ENCODE measurements around the gene PAIP2. TPM values are rescaled to one million over a fixed set of nuclear protein-coding genes. Genes with fewer than 3 reads are reported as not detected.

PAIP2 gene
- total RNA-seq, 1 donor, result 47.8 TPM

DNA sequence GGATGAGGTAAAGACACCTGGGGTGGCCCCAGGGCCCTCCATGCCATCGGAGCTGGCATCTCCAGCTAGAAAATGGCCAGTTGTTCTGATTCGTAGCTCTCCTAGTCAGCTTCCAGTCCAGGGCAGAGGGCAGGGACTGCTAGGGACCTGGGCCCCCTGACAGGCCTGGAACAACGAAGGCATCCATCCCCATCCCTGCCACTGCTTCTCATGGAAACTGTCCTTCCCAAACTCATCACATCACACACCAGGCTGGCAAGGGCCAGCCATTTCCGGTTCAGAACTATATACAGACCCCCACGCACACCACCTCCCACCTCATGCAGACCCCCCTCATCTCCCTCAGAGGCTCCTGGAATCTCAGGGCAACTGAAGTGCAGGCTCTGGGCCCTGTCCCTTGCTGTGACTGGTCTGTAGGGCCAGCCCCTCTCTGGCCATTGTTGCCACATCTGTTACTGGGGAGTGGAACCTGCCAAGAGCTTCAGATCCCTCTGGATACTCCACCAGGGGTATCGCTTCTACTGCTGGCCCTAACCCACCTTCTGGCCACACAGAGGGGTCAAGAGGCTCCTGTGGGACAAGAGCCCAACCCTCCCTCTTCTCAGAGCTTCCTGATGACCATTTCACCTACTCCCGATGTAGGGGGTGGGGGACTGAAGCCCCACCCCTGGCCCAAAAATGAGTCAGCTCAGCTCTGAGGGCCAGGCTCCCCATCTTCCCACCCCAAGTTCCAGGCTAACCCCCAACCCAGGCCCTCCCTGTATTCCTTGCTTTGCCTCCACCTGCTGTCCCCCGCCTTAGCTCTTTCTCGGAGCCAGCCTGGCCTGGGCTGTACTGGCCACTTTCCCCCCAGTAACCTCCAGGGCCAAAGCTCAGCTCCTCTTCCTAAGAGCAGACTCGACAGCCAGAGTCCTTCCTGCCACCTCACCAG lies 49.2 kb downstream of the PAIP2 start:
- H3K36me3 ChIP-seq (ENCODE audit: insufficient read depth, low read length), result no peaks in the 10 kb centered on the region
- H4K20me1 ChIP-seq (ENCODE audit: insufficient read depth, low read length), result peaks cover 4% of the 10 kb centered on the region
- no peaks in the 10 kb centered on the region for H3K4me1 ChIP-seq (ENCODE audit: insufficient read depth, low read length)
- H3K9me3 ChIP-seq (ENCODE audit: low read depth, low read length), result no peaks in the 10 kb centered on the region
- H3K27ac ChIP-seq (ENCODE audit: low read depth, low read length), result no peak overlapping the region
- no peak overlapping the region for H3K4me2 ChIP-seq (ENCODE audit: insufficient read depth, low read length)
- no peak overlapping the region for H3K4me3 ChIP-seq (ENCODE audit: insufficient read depth, low read length)
- peak; percentile 88 for DNase-seq (ENCODE audit: insufficient read length, low spot score, missing footprints)
- H3K27me3 ChIP-seq (ENCODE audit: insufficient read depth, low read length), result peaks cover 18% of the 10 kb centered on the region
- no peaks in the 10 kb centered on the region for H3K79me2 ChIP-seq (ENCODE audit: insufficient read depth, low read length)
- peak overlapping the region; percentile 42 for H2AFZ ChIP-seq (ENCODE audit: low read length)
- TF ChIP-seq, protein P1, sequence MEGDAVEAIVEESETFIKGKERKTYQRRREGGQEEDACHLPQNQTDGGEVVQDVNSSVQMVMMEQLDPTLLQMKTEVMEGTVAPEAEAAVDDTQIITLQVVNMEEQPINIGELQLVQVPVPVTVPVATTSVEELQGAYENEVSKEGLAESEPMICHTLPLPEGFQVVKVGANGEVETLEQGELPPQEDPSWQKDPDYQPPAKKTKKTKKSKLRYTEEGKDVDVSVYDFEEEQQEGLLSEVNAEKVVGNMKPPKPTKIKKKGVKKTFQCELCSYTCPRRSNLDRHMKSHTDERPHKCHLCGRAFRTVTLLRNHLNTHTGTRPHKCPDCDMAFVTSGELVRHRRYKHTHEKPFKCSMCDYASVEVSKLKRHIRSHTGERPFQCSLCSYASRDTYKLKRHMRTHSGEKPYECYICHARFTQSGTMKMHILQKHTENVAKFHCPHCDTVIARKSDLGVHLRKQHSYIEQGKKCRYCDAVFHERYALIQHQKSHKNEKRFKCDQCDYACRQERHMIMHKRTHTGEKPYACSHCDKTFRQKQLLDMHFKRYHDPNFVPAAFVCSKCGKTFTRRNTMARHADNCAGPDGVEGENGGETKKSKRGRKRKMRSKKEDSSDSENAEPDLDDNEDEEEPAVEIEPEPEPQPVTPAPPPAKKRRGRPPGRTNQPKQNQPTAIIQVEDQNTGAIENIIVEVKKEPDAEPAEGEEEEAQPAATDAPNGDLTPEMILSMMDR (IDR thresholded peaks at IDR 0.05; ENCODE audit: extremely low read depth, low read depth, low read length), result no peak

DNA sequence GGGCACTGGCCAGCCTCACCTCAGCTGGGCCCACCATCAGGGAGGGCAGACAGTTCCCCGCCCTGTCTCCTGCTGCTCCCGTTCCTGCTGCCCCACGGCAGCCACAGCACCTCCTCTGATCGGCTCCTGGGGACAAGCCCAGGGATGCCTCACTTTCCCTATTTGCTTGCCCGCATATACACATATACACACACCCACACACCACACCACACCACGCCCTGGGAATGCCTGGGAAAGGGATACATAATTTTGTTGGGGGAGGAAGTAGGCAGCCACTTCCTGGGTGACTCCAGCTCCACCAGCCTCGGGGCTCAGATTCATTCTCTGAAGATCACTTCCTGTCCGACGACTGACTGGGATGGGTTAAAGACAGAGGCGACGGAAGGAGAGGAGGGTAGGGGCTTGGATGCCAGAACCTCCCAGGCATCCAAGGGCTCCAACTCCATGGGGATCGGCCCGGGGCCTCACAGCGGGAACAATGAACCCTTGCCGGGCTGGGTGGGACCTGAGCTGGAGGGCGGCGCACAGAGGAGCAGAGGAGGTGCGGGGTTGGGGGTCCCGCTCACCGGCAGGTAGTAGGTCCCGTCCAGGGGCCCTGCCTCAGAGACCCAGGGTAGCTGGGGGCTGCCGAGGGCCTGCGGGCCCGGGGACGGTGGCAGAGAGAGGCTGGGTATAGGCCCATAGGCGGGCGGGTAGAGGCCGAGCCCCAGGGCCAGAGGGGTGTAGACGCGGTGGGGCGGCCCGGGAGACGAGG lies 50.1 kb downstream of the PAIP2 start:
- peaks cover 18% of the 10 kb centered on the region for H3K27me3 ChIP-seq (ENCODE audit: insufficient read depth, low read length)
- H3K4me1 ChIP-seq (ENCODE audit: insufficient read depth, low read length), result no peaks in the 10 kb centered on the region
- TF ChIP-seq, protein P1 (IDR thresholded peaks at IDR 0.05; ENCODE audit: extremely low read depth, low read depth, low read length), result no peak
- no peaks in the 10 kb centered on the region for H3K79me2 ChIP-seq (ENCODE audit: insufficient read depth, low read length)
- peak overlapping the region; percentile 71 for H3K4me2 ChIP-seq (ENCODE audit: insufficient read depth, low read length)
- no peaks in the 10 kb centered on the region for H3K9me3 ChIP-seq (ENCODE audit: low read depth, low read length)
- H4K20me1 ChIP-seq (ENCODE audit: insufficient read depth, low read length), result peaks cover 4% of the 10 kb centered on the region
- peak overlapping the region; percentile 42 for H2AFZ ChIP-seq (ENCODE audit: low read length)
- no peak overlapping the region for H3K27ac ChIP-seq (ENCODE audit: low read depth, low read length)
- no peaks in the 10 kb centered on the region for H3K36me3 ChIP-seq (ENCODE audit: insufficient read depth, low read length)
- H3K4me3 ChIP-seq (ENCODE audit: insufficient read depth, low read length), result peak overlapping the region; percentile 57
- DNase-seq (ENCODE audit: insufficient read length, low spot score, missing footprints), result peak; percentile 95

DNA sequence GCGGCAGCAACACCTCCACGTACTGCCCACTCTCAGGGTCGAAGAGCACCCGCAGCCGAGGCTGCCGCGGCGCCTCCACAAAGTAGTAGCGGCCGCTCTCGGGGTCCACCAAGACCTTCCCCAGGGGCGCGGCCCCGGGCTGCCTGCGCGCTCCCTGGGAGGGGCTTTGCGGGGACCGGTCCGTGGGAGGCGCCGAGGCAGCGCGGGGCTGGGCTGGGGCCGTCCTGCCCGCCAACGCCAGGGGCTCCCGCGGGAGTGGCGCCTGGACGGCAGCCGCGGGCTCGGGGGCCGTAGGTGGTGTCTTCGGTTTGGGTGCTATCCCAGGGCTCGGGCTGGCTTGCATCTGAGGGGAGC lies 50.6 kb downstream of the PAIP2 start:
- Histone ChIP-seq H2AFZ (ENCODE audit: low read length) (no peak overlapping the region), H3K4me3 (ENCODE audit: insufficient read depth, low read length) (peak overlapping the region; percentile 57)
- TF ChIP-seq, protein P1 (IDR thresholded peaks at IDR 0.05; ENCODE audit: extremely low read depth, low read depth, low read length), result no peak

More for the DNA sequence above, 50.6 kb downstream of the PAIP2 start:
- Histone ChIP-seq H3K4me2 (ENCODE audit: insufficient read depth, low read length) (peak overlapping the region; percentile 71), H3K79me2 (ENCODE audit: insufficient read depth, low read length) (no peaks in the 10 kb centered on the region), H3K36me3 (ENCODE audit: insufficient read depth, low read length) (no peaks in the 10 kb centered on the region), H4K20me1 (ENCODE audit: insufficient read depth, low read length) (peaks cover 4% of the 10 kb centered on the region), H3K27me3 (ENCODE audit: insufficient read depth, low read length) (peaks cover 18% of the 10 kb centered on the region), H3K9me3 (ENCODE audit: low read depth, low read length) (no peaks in the 10 kb centered on the region), H3K4me1 (ENCODE audit: insufficient read depth, low read length) (no peaks in the 10 kb centered on the region), H3K27ac (ENCODE audit: low read depth, low read length) (no peak overlapping the region)
- no peak for DNase-seq (ENCODE audit: insufficient read length, low spot score, missing footprints)
